ENCODE measurements around the gene PIK3CD.
A peak's percentile ranks its signal among the peaks of the same experiment; 100 is the strongest.
"Not testable (repeated sequence)": the region's sequence is repeated elsewhere in the genome, so short reads cannot be mapped to it uniquely, and the experiment has no call there.

Gene PIK3CD

GRCh38 chr1:9690440-9691107 lies 39.0 kb downstream of the PIK3CD start:
- no peak for DNase-seq

GRCh38 chr1:9691108-9691445 lies 39.5 kb downstream of the PIK3CD start:
- no peak for DNase-seq

- DNase-seq: no peak
Measured at GRCh38 chr1:9691691-9692090, 40.2 kb downstream of the PIK3CD start.

- no peak for DNase-seq
Measured at GRCh38 chr1:9696793-9697192, 45.3 kb downstream of the PIK3CD start.

GRCh38 chr1:9699361-9699760 lies 47.8 kb downstream of the PIK3CD start:
- DNase-seq: no peak

- DNase-seq: no peak
Measured at GRCh38 chr1:9700340-9700739, 48.8 kb downstream of the PIK3CD start.

GRCh38 chr1:9701665-9702064 lies 50.1 kb downstream of the PIK3CD start:
- no peak for DNase-seq

GRCh38 chr1:9703165-9703509 lies 51.6 kb downstream of the PIK3CD start:
- DNase-seq: no peak

GRCh38 chr1:9703681-9704080 lies 52.1 kb downstream of the PIK3CD start:
- DNase-seq: no peak

GRCh38 chr1:9705337-9706093 lies 54.0 kb downstream of the PIK3CD start:
- no peak for DNase-seq

GRCh38 chr1:9706178-9706577 lies 54.6 kb downstream of the PIK3CD start:
- DNase-seq: no peak

- no peak for DNase-seq
Measured at GRCh38 chr1:9710037-9710436, 58.5 kb downstream of the PIK3CD start.

GRCh38 chr1:9711466-9712020 lies 60.0 kb downstream of the PIK3CD start:
- no peak for DNase-seq

- DNase-seq: not testable (repeated sequence)
Measured at GRCh38 chr1:9712767-9713166, 61.2 kb downstream of the PIK3CD start.

GRCh38 chr1:9714257-9714718 lies 62.8 kb downstream of the PIK3CD start:
- DNase-seq: peak; percentile 41

- no peak for DNase-seq
Measured at GRCh38 chr1:9715536-9716226, 64.2 kb downstream of the PIK3CD start.

GRCh38 chr1:9716404-9717192 lies 65.1 kb downstream of the PIK3CD start:
- DNase-seq: no peak

GRCh38 chr1:9717193-9718005 lies 65.9 kb downstream of the PIK3CD start:
- peak; percentile 72 for DNase-seq

GRCh38 chr1:9718006-9718680 lies 66.6 kb downstream of the PIK3CD start:
- DNase-seq: no peak

GRCh38 chr1:9719978-9720722 lies 68.6 kb downstream of the PIK3CD start:
- no peak for DNase-seq
